ENCODE results near the gene SPECC1.

DNA sequence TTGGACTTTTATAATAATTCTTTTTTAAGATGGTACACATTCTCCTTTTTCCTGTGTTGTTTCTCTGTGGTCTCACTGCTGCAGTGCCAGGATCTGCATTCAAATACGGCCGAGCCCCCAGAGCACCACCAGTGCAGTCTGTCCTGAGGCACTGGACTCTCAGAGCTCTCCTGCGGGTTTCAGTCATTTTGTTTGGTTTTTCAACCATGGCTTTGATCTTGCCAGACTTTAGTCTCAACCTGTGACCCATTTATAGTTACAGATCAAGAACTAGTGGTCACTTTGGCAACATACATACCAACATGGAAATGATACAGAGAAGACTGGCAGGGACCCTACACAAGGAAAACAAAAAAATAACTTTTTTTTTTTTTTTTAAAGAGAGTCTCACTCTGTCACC, 280.8 kb downstream of the SPECC1 start:
- TF ChIP-seq, protein P1, sequence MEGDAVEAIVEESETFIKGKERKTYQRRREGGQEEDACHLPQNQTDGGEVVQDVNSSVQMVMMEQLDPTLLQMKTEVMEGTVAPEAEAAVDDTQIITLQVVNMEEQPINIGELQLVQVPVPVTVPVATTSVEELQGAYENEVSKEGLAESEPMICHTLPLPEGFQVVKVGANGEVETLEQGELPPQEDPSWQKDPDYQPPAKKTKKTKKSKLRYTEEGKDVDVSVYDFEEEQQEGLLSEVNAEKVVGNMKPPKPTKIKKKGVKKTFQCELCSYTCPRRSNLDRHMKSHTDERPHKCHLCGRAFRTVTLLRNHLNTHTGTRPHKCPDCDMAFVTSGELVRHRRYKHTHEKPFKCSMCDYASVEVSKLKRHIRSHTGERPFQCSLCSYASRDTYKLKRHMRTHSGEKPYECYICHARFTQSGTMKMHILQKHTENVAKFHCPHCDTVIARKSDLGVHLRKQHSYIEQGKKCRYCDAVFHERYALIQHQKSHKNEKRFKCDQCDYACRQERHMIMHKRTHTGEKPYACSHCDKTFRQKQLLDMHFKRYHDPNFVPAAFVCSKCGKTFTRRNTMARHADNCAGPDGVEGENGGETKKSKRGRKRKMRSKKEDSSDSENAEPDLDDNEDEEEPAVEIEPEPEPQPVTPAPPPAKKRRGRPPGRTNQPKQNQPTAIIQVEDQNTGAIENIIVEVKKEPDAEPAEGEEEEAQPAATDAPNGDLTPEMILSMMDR (IDR thresholded peaks at IDR 0.05; ENCODE audit: extremely low read depth in 1 of 2, insufficient read depth in 1 of 2, low read depth in 1 of 2, low read length in 2 of 2): no peak
- TF ChIP-seq POLR2A (IDR thresholded peaks at IDR 0.05; ENCODE audit: low read depth, low read length) (no peak), EZH2 (IDR thresholded peaks at IDR 0.05; ENCODE audit: borderline replicate concordance, low read depth, low read length, severe bottlenecking) (no peak), FOS (IDR thresholded peaks at IDR 0.05; ENCODE audit: borderline replicate concordance, insufficient read depth, low read length) (no peak), POLR2AphosphoS5 (IDR thresholded peaks at IDR 0.05; ENCODE audit: insufficient read depth, low read depth, low read length) (no peak), GATA2 (IDR thresholded peaks at IDR 0.05; ENCODE audit: insufficient read depth, insufficient read length, low read depth, low read length) (no peak)
- TF ChIP-seq, protein P2, sequence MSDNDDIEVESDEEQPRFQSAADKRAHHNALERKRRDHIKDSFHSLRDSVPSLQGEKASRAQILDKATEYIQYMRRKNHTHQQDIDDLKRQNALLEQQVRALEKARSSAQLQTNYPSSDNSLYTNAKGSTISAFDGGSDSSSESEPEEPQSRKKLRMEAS (IDR thresholded peaks at IDR 0.05; ENCODE audit: insufficient read depth, insufficient read length): no peak
